ENCODE measurements around the gene TMEM30B.

The TMEM30B gene

GRCh38 chr14:61229981-61230380, 51.2 kb downstream of the TMEM30B start:
- no peak for DNase-seq

GRCh38 chr14:61229475-61229888, 51.7 kb downstream of the TMEM30B start:
- DNase-seq: no peak

GRCh38 chr14:61227884-61228591, 53.1 kb downstream of the TMEM30B start:
- no peak for DNase-seq
